K562 (cell line): ENCODE measurements around the gene SERGEF.

Source experiments
- EHMT2 ChIP-seq: fragments of 450-650 bp; IDR thresholded peaks from 2 replicates; pipeline ENCODE4 v1.6.1; 2018; ENCODE audit warnings: antibody characterized with exemption
- HDGF ChIP-seq: fragments of 450-650 bp; IDR thresholded peaks from 2 replicates; pipeline ENCODE4 v1.6.1; 2016
- NR3C1 ChIP-seq: sonication (generic); formaldehyde crosslinking; IDR thresholded peaks from 2 replicates; pipeline ENCODE4 v1.8.1; 2022; ENCODE audit warnings: missing genetic modification reagents

- TF ChIP-seq HDGF, result no peak
- no peak for TF ChIP-seq NR3C1 (CRISPR knock-in tag)
- no peak for TF ChIP-seq EHMT2
Measured at GRCh38 chr11:17767914-17768313, 244.9 kb downstream of the SERGEF start.
